PFSK-1 (cell line): ENCODE measurements around the gene NSUN6.

Source experiments
- POLR2AphosphoS5 ChIP-seq: IDR thresholded peaks from 2 replicates; pipeline ENCODE4 v1.6.1; 2012; ENCODE audit warnings: low read depth, mild to moderate bottlenecking, control low read depth, low read length, moderate library complexity
- TAF1 ChIP-seq: IDR thresholded peaks from 2 replicates; pipeline ENCODE4 v1.6.1; 2012; ENCODE audit warnings: low read length, control low read depth, borderline replicate concordance; ENCODE audit not compliant: insufficient read depth
- TF ChIP-seq, protein P1 (sequence below), 2 experiments: IDR thresholded peaks; 2 replicates each; pipeline versions ENCODE4 v1.6.1 to v1.8.0; 2011 to 2012; ENCODE audit warnings: low read depth in 2 of 2, low read length in 2 of 2, control low read depth in 1 of 2, inconsistent platforms in 1 of 2, mild to moderate bottlenecking in 1 of 2, moderate library complexity in 1 of 2; ENCODE audit not compliant: insufficient read depth in 1 of 2

DNA sequence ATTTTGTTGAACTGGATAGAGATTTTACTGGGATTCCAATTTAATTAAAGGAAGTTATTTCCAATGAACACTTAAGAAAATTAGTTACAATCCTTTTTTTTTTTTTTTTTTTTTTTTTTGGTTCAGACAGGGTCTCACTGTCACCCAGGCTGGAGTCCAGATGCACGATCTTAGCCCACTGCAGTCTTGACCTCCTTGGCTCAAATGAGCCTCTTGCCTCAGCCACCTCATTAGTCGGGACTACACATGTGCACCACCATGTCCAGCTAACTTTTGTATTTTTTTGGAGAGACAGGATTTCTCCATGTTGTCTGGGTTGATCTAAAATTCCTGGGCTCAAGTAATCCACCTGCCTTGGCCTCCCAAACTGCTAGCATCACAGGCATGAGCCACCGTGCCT is 5.3 kb upstream of the NSUN6 start:
- TF ChIP-seq, protein P1, sequence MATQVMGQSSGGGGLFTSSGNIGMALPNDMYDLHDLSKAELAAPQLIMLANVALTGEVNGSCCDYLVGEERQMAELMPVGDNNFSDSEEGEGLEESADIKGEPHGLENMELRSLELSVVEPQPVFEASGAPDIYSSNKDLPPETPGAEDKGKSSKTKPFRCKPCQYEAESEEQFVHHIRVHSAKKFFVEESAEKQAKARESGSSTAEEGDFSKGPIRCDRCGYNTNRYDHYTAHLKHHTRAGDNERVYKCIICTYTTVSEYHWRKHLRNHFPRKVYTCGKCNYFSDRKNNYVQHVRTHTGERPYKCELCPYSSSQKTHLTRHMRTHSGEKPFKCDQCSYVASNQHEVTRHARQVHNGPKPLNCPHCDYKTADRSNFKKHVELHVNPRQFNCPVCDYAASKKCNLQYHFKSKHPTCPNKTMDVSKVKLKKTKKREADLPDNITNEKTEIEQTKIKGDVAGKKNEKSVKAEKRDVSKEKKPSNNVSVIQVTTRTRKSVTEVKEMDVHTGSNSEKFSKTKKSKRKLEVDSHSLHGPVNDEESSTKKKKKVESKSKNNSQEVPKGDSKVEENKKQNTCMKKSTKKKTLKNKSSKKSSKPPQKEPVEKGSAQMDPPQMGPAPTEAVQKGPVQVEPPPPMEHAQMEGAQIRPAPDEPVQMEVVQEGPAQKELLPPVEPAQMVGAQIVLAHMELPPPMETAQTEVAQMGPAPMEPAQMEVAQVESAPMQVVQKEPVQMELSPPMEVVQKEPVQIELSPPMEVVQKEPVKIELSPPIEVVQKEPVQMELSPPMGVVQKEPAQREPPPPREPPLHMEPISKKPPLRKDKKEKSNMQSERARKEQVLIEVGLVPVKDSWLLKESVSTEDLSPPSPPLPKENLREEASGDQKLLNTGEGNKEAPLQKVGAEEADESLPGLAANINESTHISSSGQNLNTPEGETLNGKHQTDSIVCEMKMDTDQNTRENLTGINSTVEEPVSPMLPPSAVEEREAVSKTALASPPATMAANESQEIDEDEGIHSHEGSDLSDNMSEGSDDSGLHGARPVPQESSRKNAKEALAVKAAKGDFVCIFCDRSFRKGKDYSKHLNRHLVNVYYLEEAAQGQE (IDR thresholded peaks at IDR 0.05; ENCODE audit: insufficient read depth in 1 of 2, low read depth in 2 of 2, low read length in 2 of 2), result no peak
- TF ChIP-seq POLR2AphosphoS5, result no peak
- TF ChIP-seq TAF1, result no peak
